GM18868 (cell line): ENCODE data around the gene USP15.

Source experiments
- ATAC-seq: cut with Tn5 transposase; IDR thresholded peaks from one replicate; pipeline ENCODE4 v1.9.1; 2021; ENCODE audit warnings: mild to moderate bottlenecking, moderate library complexity; ENCODE audit not compliant: unreplicated experiment

USP15 gene

DNA sequence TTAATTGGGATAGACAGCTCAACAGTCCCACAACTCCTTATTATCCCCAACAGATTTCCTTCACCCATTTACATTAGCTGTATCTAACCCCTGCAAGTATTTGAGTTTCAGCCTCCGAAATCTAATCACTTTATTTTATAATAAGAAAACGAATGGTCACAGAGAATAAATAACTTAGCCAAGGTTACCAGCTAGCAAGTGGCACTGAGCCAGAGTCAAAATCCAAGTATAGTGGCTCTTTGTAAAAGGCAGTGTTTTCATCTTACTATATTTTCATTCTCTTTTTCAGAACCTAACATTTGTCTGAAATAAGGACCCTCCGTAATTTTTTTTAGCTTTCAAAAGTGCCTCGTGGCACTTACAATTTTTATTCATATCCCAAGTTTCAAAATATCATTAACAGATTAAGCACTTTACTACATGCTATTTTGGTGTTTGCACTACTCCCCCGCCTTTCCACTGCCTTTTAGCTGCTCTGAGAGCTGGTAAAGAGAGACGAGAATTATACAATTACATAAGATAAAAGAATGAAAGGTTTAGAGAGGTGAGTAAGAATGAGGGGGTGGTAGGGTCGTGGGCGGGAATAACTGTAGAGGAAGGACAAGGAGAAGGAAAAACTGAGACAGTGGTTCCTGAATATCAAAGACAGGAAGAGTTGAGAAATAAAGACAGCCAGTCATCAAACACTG is 3.7 kb upstream of the USP15 start:
- ATAC-seq, result no peak

DNA sequence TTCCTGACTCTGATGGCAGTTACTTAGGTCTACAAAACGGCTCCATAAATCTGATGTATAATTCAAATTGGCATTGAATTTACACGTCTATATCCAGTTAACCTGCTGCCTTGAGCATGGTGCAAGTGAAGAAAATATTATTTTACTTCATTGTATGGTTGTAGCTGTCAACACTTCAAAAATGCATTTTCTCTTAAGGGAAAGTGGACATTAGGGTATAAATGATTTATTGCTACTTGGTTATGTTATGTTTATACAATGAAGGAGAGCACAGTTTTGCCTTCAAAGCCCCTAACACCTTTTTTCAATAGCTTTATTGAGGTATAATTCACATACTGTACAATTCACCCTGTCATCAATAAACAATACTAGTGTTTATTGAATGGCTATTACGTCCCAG is 2.0 kb upstream of the USP15 start:
- ATAC-seq, result no peak

- no peak for ATAC-seq
Measured at GRCh38 chr12:62258941-62259630, 1.1 kb upstream of the USP15 start.

GRCh38 chr12:62259631-62259992 is 592 bp upstream of the USP15 start:
- peak; percentile 19 for ATAC-seq

DNA sequence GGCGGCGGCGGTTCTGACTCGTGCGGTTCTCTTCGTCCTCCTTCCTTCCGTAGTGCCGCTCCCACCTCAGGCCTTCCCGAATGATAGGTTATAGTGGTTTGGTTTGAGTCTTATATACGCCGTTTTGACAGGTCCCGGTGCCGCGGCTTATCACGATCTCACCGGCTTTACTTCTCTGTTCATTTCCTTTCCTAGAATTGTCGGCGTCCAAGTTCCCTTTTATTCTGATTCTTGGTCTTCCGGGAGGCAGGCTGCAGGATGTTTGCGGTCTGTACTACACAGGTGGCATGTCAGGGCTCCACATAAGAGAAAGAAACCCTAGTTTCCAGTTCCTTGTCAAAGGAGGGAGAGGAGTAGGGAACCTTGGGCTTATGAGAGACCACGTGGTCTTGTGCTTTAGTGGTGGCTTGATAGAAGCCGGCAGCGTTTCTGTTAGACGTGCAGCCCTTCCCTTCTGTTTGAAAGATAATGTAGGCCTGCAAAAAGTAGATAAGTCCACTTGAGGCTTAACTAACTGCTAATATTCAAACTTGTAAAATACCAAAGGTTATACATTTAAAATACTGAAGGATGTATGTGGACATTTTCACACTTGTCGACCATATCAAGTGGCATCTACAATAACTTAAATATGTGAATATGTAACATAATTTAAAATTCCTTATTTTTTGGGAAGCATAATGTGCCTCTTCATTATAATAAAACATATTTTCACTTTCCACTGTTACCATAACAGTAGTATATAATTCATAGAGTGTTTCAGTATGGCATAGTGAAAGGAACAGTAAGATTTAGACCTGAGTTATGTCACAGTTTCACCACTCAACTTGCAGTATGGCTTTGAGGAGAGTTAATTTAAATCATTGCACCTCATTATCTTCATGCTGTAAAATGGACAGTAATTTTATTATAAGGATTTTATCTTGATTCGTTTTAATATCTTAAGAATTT is 804 bp downstream of the USP15 start:
- peak; percentile 45 for ATAC-seq

DNA sequence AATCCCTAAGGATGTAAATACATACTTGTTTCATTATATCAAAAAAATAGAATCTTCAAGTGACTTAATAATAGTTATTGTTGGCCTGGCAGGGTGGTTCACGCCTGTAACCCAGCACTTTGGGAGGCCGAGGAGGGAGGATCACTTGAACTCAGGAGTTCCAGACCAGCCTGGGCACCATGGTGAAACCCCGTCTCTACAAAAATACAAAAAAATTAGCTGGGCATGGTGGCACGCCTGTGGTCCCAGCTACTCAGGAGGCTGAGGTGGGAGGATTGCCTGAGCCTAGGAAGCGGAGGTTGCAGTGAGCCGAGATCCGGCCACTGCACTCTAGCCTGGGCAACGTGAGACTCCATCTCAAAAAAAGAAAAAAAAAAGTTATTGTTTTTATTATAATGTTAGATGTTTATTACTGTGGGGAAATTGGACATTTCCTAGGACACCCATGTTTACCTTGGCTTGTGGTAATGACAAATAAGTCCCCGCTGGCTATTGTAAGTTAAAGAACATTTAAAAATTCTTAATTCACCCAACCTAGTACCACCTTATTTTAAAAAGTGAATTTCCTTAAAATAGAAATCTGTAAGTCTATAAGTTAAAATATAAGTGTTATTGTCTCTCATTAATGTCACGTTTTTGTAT is 1.8 kb downstream of the USP15 start:
- no peak for ATAC-seq

DNA sequence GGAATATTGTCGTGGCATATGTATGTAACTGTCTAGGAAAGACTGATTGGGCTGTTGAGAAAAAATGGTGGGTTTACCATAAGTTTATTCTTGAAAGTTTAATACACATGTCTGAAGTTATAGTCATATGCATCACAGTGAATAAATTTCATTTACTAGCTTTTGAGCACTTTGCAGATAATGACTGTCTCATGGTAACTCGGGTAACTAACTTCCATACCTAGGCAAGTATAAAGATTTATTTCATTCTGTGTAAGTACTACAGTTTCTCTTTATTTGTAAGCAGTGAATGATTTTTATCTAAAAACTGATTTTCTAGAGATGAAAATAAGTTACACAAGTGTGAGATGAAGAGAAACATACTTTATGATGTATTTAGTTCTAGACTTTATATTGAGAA is 3.0 kb downstream of the USP15 start:
- no peak for ATAC-seq

DNA sequence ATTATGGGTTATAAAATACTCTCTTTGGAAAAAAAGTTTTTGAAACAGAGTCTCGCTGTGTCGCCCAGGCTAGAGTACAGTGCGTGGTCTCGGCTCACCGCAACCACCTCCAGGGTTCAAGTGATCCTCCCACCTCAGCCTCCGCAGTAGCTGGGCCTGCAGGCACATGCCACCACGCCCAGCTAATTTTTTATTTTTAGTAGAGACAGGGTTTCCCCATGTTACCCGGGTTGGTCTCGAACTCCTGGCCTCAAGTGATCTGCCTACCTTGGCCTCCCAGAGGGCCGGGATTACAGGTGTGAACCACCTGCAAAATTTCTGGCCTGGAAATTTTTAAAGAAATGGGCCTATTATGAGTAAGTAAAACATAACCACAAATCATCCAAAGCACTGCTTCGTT is 3.8 kb downstream of the USP15 start:
- no peak for ATAC-seq

DNA sequence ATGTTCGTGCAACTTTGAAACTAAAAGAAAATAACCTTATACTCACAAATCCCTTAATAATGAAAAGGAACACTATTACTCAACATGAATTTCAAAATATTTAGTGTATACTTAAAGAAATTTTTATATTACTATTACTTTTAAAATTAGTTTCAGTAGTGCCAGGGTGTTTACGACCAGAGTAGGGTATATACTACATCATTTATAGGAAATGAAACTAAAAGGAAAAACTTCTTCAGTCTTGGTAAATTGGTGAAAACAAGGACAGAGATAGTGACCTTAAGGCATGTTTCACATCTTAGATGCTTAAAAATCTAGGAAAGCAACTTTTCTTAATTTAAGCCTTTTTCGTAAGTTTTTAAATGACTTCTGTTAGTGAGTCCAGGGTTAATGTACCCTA is 4.5 kb downstream of the USP15 start:
- no peak for ATAC-seq

- no peak for ATAC-seq
Measured at GRCh38 chr12:62265511-62265910, 5.3 kb downstream of the USP15 start.

DNA sequence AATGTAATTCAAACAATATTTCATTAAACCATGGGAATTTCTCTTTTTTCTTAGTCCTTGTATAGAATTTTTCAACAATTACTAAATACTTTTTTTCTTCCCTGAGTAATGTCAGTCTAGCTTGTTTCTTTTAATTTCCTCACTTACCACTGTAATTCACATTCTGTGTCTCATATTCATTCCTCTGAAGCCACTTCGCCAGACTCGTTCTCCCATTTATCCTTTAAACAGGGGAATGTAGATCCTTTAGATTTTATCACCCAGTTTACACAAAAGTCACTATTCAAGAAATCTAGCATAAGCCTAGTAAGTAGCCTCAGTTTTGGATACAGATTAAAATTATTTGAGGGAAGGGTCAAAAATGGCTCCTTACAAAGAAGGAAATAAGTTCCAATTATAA is 6.8 kb downstream of the USP15 start:
- ATAC-seq, result no peak

DNA sequence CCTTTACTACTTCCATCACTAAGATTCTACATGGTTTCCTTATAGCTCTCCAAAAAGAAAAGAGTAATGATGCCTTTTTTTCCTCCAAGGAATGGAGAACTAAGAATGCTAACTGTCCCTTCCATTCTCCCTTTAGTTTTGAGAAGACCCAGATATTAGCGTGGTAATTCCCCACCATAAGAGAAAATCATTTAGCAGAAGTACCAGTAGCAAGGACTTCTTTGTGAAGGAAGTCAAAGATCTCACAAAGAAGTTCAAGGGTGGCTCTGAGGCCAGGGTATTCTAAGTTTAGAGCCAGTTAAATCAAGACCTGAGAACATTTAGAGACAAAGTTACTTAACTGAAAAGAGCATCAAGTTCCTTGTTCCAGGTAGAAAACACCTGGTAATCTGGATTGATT is 7.3 kb downstream of the USP15 start:
- peak; percentile 60 for ATAC-seq

- no peak for ATAC-seq
Measured at GRCh38 chr12:62268956-62269355, 8.8 kb downstream of the USP15 start.

- no peak for ATAC-seq
Measured at GRCh38 chr12:62269464-62270228, 9.4 kb downstream of the USP15 start.

DNA sequence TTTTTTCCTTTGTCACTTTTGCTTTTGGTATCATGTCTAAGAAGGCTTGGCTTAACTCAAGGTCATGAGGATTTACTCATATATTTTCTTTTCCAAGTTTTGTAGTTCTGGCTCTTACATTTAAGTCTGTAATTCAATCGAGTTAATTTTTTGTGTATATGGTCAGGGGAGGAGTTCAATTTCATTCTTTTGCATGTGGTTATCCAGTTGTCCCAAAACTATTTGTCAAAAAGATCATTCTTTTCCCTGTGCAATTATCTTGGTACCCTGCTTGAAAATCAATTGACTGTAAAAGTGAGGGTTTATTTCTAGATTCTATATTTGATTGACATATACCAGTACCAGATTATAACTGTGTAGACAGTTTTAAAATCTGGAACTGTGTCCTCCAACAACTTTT is 10.2 kb downstream of the USP15 start:
- no peak for ATAC-seq

- ATAC-seq, result no peak
Measured at GRCh38 chr12:62270872-62271271, 10.7 kb downstream of the USP15 start.

DNA sequence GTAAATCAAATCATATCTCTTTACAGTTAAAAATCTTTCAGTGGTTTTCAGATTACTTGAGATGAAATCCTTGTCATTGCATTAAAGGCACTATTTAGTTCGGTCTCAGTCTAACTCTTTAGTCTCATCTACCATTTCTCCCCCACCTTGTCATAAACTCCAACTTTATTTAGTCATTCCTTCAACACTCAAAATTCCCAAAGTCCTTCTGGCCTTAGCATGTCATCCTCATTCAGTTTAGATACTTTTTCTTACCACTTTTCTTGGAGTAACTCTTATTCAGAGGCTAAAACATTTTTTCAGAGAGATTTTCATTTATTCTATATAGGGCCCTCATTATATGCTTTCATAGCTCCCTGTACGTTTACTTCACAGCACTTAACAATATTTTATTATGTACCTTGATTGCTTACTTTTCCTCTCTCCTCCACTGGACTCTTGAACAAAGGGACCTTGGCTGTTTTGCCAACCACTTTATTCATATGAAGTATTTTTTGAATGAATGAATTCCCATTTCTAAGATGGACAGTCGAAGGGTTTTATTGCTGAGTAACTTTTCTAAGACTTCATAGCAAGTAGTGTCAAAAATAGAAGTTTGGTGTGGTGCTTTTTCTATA is 12.8 kb downstream of the USP15 start:
- ATAC-seq, result no peak

DNA sequence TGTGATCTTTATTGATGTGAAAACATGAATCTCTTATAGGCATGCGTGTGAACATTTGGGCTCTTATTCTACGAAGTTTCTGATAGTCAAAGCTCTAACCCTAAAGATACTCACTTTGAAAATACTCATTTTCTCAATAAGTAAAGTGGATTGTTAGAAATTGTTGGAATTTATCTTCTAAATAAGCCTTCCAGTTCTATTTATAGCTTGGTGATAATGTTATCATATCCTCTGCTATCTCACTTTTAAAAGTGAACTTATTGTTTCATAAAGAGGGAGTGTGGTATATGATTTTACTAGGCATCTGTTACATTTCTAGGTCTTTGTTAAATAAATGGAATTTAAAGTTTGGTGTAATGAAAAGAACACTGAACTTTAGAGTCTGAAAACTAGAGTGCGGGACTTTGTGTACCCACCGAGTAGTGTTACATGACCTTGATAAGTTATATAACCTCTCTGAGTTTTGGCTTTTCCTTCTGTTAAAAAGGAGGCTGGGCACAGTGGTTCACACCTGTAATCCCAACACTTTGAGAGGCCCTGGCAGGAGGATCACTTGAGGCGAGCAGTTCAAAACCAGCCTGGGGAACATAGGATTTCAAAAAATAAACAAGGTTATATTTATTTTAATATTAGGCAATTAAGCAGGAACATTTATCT is 13.6 kb downstream of the USP15 start:
- ATAC-seq, result no peak

DNA sequence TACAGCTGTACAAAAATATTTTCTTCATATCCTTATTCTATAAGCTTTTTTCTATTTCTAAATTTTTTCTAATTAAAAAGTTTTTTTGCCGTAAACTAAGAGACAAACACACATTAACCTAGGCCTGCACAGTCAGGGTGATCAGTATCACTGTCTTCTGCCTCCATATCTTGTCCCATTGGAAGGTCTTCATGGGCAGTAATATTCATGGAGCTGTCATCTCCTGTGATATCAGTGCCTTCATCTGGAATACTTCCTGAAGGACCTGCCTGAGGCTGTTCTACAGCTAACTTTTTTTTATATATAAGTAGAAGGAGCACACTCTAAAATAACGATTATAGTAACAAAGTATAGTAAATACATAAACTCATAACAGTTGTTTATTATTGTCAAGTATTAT is 17.8 kb downstream of the USP15 start:
- no peak for ATAC-seq

GRCh38 chr12:62279058-62279457 is 18.9 kb downstream of the USP15 start:
- no peak for ATAC-seq
